Keratinocyte (primary cell): ENCODE results near the gene FAM13B. TPM values are rescaled to one million over a fixed set of nuclear protein-coding genes. Genes with fewer than 3 reads are reported as not detected.
"Not testable (repeated sequence)": the region's sequence is repeated elsewhere in the genome, so short reads cannot be mapped to it uniquely, and the experiment has no call there.

Experiments used
- DNase-seq: peaks from one replicate; pipeline ENCODE4 v3.0.0-alpha.2; 2011; ENCODE audit warnings: low read depth, missing footprints, low spot score
- FAIRE-seq: peaks from 2 replicates; lab custom pipeline; 2011; peaks lifted over from hg19 to GRCh38; lab: Jason Lieb, UNC
- H2AFZ ChIP-seq: 2 replicates; pipeline ENCODE4 v1.6.0; 2012; ENCODE audit warnings: low read length, control low read depth, inconsistent platforms; ENCODE audit not compliant: control insufficient read depth
- H3K27ac ChIP-seq: 2 replicates; pipeline ENCODE4 v1.5.1; 2011; ENCODE audit warnings: low read length; ENCODE audit not compliant: control insufficient read depth, insufficient read depth
- H3K27me3 ChIP-seq: 3 replicates; pipeline ENCODE4 v1.6.0; 2011; ENCODE audit warnings: low read length; ENCODE audit not compliant: control insufficient read depth, insufficient read depth; ENCODE audit errors: extremely low read depth
- H3K36me3 ChIP-seq, 2 experiments: 2 replicates in 1 of 2; 3 replicates in 1 of 2; pipeline ENCODE4 v1.5.1; 2011; ENCODE audit warnings: low read length in 2 of 2, mild to moderate bottlenecking in 1 of 2; ENCODE audit not compliant: control insufficient read depth in 2 of 2, insufficient read depth in 2 of 2; ENCODE audit errors: extremely low read depth in 1 of 2
- H3K4me1 ChIP-seq: 3 replicates; pipeline ENCODE4 v1.5.1; 2011; ENCODE audit warnings: low read length; ENCODE audit not compliant: control insufficient read depth, insufficient read depth; ENCODE audit errors: extremely low read depth
- H3K4me2 ChIP-seq: 3 replicates; pipeline ENCODE4 v1.6.0; 2011; ENCODE audit warnings: low read depth, low read length; ENCODE audit not compliant: control insufficient read depth, insufficient read depth; ENCODE audit errors: extremely low read depth
- H3K4me3 ChIP-seq, 3 experiments: fragments of 200-600 bp in 1 of 3; sonication (generic) in 1 of 3; 2 replicates in 2 of 3; 3 replicates in 1 of 3; pipeline ENCODE4 v1.5.1; 2011 to 2016; ENCODE audit warnings: low read length in 3 of 3, mild to moderate bottlenecking in 3 of 3, control low read depth in 2 of 3, inconsistent platforms in 1 of 3, low read depth in 1 of 3, mixed read lengths in 1 of 3, mixed run types in 1 of 3, moderate library complexity in 1 of 3; ENCODE audit not compliant: control insufficient read depth in 2 of 3, insufficient read depth in 2 of 3; ENCODE audit errors: extremely low read depth in 1 of 3
- H3K79me2 ChIP-seq: 2 replicates; pipeline ENCODE4 v1.6.0; 2012; ENCODE audit warnings: low read length; ENCODE audit not compliant: control insufficient read depth, insufficient read depth
- H3K9ac ChIP-seq: 3 replicates; pipeline ENCODE4 v1.6.0; 2011; ENCODE audit warnings: low read length; ENCODE audit not compliant: control insufficient read depth, insufficient read depth; ENCODE audit errors: extremely low read depth
- H3K9me1 ChIP-seq: 3 replicates; pipeline ENCODE4 v1.6.0; 2011; ENCODE audit warnings: low read length; ENCODE audit not compliant: control insufficient read depth, insufficient read depth; ENCODE audit errors: extremely low read depth
- H3K9me3 ChIP-seq: 2 replicates; pipeline ENCODE4 v1.5.1; 2012; ENCODE audit warnings: low read depth, low read length; ENCODE audit not compliant: control insufficient read depth
- H4K20me1 ChIP-seq: 3 replicates; pipeline ENCODE4 v1.6.0; 2011; ENCODE audit warnings: low read length; ENCODE audit not compliant: control insufficient read depth, insufficient read depth; ENCODE audit errors: extremely low read depth
- EZH2 ChIP-seq: IDR thresholded peaks from one replicate; pipeline ENCODE4 v1.6.1; 2012; ENCODE audit warnings: inconsistent platforms, mild to moderate bottlenecking, low read length, moderate library complexity
- dilution Hi-C: fragments of 300-500 bp; cut with MboI; formaldehyde crosslinking; loops from one replicate; pipeline ENCODE4 v1.7.0; 2020; ENCODE audit warnings: low sequenced_read_pairs; ENCODE audit not compliant: extremely low pct_ligation_motif_present
- polyA plus RNA-seq, 5 experiments: library from polyadenylated mRNA; depleted of rRNA in 3 of 5; stranded (reverse) in 3 of 5; stranded (forward) in 1 of 5; unstranded in 1 of 5; fragments of >200 nt; gene quantifications; 1 replicate in 1 of 5; 2 replicates in 3 of 5; 3 replicates in 1 of 5; pipeline versions ENCODE4 v1.2.1 to v1.2.3, GENCODE V29; 2011 to 2012; ENCODE audit warnings: missing spikeins in 2 of 5, low read depth in 1 of 5, low replicate concordance in 1 of 5
- TF ChIP-seq, protein P1 (sequence below), 3 experiments: IDR thresholded peaks in 1 of 3; conservative IDR thresholded peaks in 1 of 3; optimal IDR thresholded peaks in 1 of 3; 2 replicates in 2 of 3; 3 replicates in 1 of 3; pipeline versions ENCODE3 to v1.5.1; 2011; ENCODE audit warnings: low read length in 3 of 3, mild to moderate bottlenecking in 3 of 3, moderate library complexity in 2 of 3, control low read depth in 1 of 3, inconsistent platforms in 1 of 3; ENCODE audit not compliant: insufficient read depth in 2 of 3; ENCODE audit errors: extremely low read depth in 1 of 3

The FAM13B gene
- polyA plus RNA-seq, 1 donor (not counting 4 experiments of a cell fraction or from before 2014, with no cell fraction given): 12.9 TPM

DNA sequence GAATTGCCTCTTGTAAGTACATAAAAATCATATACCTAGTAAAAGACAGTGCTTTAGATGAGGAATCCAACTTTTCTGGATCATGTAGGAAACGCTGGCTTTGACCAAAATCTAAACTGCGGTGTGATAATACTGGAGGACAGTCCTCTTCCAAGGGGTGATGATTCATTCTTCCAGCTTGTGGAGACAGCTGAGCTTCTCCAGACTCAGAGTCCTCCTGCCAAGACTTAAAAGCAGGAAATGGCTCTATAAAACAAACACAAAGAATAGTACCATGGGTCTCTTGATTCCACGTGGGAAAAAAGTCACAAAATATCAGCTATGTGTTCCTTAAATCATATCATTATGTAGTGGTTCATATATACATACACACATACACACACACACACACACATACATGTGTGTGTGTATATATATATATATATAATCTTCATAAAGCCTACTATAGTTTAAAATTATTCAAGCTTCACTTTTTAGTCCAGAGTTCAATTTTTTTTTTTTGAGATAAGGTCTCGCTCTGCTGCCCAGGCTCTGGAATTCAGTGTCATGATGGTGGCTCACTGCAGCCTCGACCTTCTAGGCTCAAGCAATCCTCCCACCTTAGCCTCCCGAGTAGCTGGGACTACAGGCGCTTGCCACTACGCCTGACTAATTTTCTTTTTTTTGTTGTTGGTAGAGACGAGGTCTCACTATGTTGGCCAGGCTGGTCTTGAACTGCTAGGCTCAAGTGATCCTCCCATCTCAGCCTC is 78.6 kb downstream of the FAM13B start:
- Histone ChIP-seq H4K20me1 (no peaks in the 10 kb centered on the region), H2AFZ (no peak overlapping the region), H3K27me3 (no peaks in the 10 kb centered on the region), H3K9ac (no peak overlapping the region), H3K27ac (no peak overlapping the region), H3K79me2 (no peaks in the 10 kb centered on the region), H3K4me1 (peaks cover 4% of the 10 kb centered on the region), H3K9me3 (no peaks in the 10 kb centered on the region), H3K4me2 (no peak overlapping the region), H3K9me1 (no peaks in the 10 kb centered on the region), H3K36me3 (peaks cover 2 to 10% of the 10 kb centered on the region in 2 experiments), H3K4me3 (no peak overlapping the region)
- TF ChIP-seq, protein P1, sequence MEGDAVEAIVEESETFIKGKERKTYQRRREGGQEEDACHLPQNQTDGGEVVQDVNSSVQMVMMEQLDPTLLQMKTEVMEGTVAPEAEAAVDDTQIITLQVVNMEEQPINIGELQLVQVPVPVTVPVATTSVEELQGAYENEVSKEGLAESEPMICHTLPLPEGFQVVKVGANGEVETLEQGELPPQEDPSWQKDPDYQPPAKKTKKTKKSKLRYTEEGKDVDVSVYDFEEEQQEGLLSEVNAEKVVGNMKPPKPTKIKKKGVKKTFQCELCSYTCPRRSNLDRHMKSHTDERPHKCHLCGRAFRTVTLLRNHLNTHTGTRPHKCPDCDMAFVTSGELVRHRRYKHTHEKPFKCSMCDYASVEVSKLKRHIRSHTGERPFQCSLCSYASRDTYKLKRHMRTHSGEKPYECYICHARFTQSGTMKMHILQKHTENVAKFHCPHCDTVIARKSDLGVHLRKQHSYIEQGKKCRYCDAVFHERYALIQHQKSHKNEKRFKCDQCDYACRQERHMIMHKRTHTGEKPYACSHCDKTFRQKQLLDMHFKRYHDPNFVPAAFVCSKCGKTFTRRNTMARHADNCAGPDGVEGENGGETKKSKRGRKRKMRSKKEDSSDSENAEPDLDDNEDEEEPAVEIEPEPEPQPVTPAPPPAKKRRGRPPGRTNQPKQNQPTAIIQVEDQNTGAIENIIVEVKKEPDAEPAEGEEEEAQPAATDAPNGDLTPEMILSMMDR (optimal IDR thresholded peaks at IDR 0.05 in 1 of 3, IDR thresholded peaks at IDR 0.05 in 1 of 3, conservative IDR thresholded peaks at IDR 0.05 in 1 of 3; ENCODE audit: extremely low read depth in 1 of 3, insufficient read depth in 2 of 3, low read length in 3 of 3): no peak
- no peak for TF ChIP-seq EZH2
- dilution Hi-C loops: no loop called here
- no peak for DNase-seq
- FAIRE-seq: peak; percentile 75

DNA sequence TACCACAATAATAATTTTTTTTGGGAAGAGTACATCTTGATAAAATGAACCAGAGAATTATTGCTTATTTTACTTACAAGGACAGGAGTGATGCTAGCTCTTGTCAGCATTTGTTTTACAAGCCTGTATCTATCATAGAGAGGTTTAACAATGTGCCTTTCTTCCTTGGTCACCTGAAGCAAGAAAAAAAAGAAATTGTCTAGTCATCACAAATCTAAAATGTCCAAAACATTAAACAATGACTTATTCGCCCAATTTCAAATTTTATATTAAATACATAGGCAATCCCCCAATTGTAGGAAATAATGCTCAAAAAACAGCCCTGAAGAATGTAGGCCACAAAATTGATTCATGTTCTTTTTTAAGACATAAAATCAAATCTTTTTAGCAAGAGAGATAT is 87.1 kb downstream of the FAM13B start:
- Histone ChIP-seq H3K4me3 (no peak overlapping the region), H3K27ac (no peak overlapping the region), H3K9ac (no peak overlapping the region), H4K20me1 (no peaks in the 10 kb centered on the region), H3K9me1 (no peaks in the 10 kb centered on the region), H3K4me1 (no peaks in the 10 kb centered on the region), H3K27me3 (no peaks in the 10 kb centered on the region), H3K9me3 (no peaks in the 10 kb centered on the region), H3K4me2 (no peak overlapping the region), H2AFZ (no peak overlapping the region), H3K36me3 (peaks cover 7 to 19% of the 10 kb centered on the region in 2 experiments), H3K79me2 (no peaks in the 10 kb centered on the region)
- FAIRE-seq (no peak), DNase-seq (no peak)
- TF ChIP-seq, protein P1 (optimal IDR thresholded peaks at IDR 0.05 in 1 of 3, IDR thresholded peaks at IDR 0.05 in 1 of 3, conservative IDR thresholded peaks at IDR 0.05 in 1 of 3; ENCODE audit: extremely low read depth in 1 of 3, insufficient read depth in 2 of 3, low read length in 3 of 3): no peak
- TF ChIP-seq EZH2: no peak
- dilution Hi-C loops: no loop called here

GRCh38 chr5:137944280-137944679 is 88.6 kb downstream of the FAM13B start:
- peaks cover 7 to 22% of the 10 kb centered on the region in 2 experiments for H3K36me3 ChIP-seq
- H3K4me3 ChIP-seq, H3K27me3 ChIP-seq, DNase-seq, H2AFZ ChIP-seq, dilution Hi-C loops, FAIRE-seq, H3K79me2 ChIP-seq, H3K9me1 ChIP-seq, H3K9me3 ChIP-seq, H3K9ac ChIP-seq, H3K4me2 ChIP-seq, H3K27ac ChIP-seq, H4K20me1 ChIP-seq, H3K4me1 ChIP-seq: not testable (repeated sequence)
